ENCODE results near the gene ILF3.
A peak's percentile ranks its signal among the peaks of the same experiment; 100 is the strongest.

Gene ILF3

GRCh38 chr19:10653732-10654609, at the start of gene ILF3:
ILF3 (plus strand) TSS chr19:10654346; CDS start chr19:10670606, 16,260 bp downstream.
- DNase-seq (ENCODE audit: low spot score): peak; percentile 100

- peak; percentile 15 for DNase-seq (ENCODE audit: low spot score)
Measured at GRCh38 chr19:10604460-10604980, 49.6 kb upstream of the ILF3 start.

GRCh38 chr19:10611907-10612306, 42.2 kb upstream of the ILF3 start:
- DNase-seq (ENCODE audit: low spot score): no peak

- DNase-seq (ENCODE audit: low spot score): no peak
Measured at GRCh38 chr19:10612499-10613119, 41.5 kb upstream of the ILF3 start.

- DNase-seq (ENCODE audit: low spot score): no peak
Measured at GRCh38 chr19:10615429-10616023, 38.6 kb upstream of the ILF3 start.

GRCh38 chr19:10617409-10618121, 36.6 kb upstream of the ILF3 start:
- no peak for DNase-seq (ENCODE audit: low spot score)

GRCh38 chr19:10618846-10619245, 35.3 kb upstream of the ILF3 start:
- no peak for DNase-seq (ENCODE audit: low spot score)

- DNase-seq (ENCODE audit: low spot score): no peak
Measured at GRCh38 chr19:10620786-10621185, 33.4 kb upstream of the ILF3 start.

GRCh38 chr19:10621966-10622365, 32.2 kb upstream of the ILF3 start:
- DNase-seq (ENCODE audit: low spot score): no peak

- peak; percentile 33 for DNase-seq (ENCODE audit: low spot score)
Measured at GRCh38 chr19:10624585-10624984, 29.6 kb upstream of the ILF3 start.

- no peak for DNase-seq (ENCODE audit: low spot score)
Measured at GRCh38 chr19:10625003-10625761, 29.0 kb upstream of the ILF3 start, which contains the start of gene SLC44A2. SLC44A2 (plus strand) TSS chr19:10625553; CDS start chr19:10625634, 81 bp downstream.

GRCh38 chr19:10625762-10626138, 28.4 kb upstream of the ILF3 start:
- DNase-seq (ENCODE audit: low spot score): no peak

GRCh38 chr19:10631874-10632273, 22.3 kb upstream of the ILF3 start:
- no peak for DNase-seq (ENCODE audit: low spot score)

- DNase-seq (ENCODE audit: low spot score): no peak
Measured at GRCh38 chr19:10634430-10634829, 19.7 kb upstream of the ILF3 start.

GRCh38 chr19:10634963-10635362, 19.2 kb upstream of the ILF3 start:
- no peak for DNase-seq (ENCODE audit: low spot score)

GRCh38 chr19:10636304-10636972, 17.7 kb upstream of the ILF3 start:
- no peak for DNase-seq (ENCODE audit: low spot score)

GRCh38 chr19:10637894-10638293, 16.3 kb upstream of the ILF3 start:
- no peak for DNase-seq (ENCODE audit: low spot score)

GRCh38 chr19:10639836-10640235, 14.3 kb upstream of the ILF3 start:
- no peak for DNase-seq (ENCODE audit: low spot score)

GRCh38 chr19:10640361-10640760, 13.8 kb upstream of the ILF3 start:
- DNase-seq (ENCODE audit: low spot score): no peak

GRCh38 chr19:10641248-10641647, 12.9 kb upstream of the ILF3 start:
- DNase-seq (ENCODE audit: low spot score): no peak
